ENCODE data around the gene CLEC18C.
A peak's percentile ranks its signal among the peaks of the same experiment; 100 is the strongest.
"Not testable (repeated sequence)": the region's sequence is repeated elsewhere in the genome, so short reads cannot be mapped to it uniquely, and the experiment has no call there.

Gene CLEC18C

DNA sequence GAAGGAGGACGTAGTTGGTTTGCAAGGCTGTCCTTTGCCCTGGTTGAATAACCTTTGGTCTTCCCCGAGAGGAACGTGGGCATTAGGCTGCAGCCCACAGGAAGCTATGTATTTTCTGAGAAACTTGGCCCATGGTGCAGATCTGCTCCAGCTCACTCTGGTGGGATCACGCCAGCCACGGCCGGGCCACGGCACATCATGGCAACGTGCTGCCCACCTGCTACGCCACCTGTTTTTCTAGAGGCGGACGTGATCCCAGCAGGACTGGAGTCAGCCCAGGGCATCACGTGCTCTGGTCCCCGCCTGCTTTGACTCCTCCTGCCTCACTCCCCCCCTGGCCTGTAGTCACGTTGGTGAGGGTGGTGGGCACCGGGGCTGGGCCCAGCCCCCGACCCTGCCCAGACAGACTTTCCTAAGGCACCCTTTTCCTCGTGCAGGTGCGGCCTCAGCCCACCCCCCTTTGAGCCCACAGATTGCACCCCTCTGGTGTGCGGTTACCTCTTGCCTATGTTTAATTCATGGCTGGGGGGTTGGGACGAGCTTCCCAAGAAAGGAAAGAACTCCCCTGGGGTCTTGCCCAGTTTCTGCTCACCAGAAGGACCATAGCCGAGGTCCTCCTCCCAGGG, at the start of gene CLEC18C:
CLEC18C (plus strand) TSS at position 576 of the 626 bp plus-strand sequence. CDS start 492 bp downstream, outside the sequence.
- not testable (repeated sequence) for H3K36me3 Mint-ChIP-seq (ENCODE audit: low read depth); H3K27me3 Mint-ChIP-seq (ENCODE audit: low read depth); H3K4me1 Mint-ChIP-seq; H3K9me3 Mint-ChIP-seq; H3K4me3 Mint-ChIP-seq
- H3K27ac Mint-ChIP-seq, result peak within 1 kb of the TSS in 1 of 3 experiments; percentile 42

DNA sequence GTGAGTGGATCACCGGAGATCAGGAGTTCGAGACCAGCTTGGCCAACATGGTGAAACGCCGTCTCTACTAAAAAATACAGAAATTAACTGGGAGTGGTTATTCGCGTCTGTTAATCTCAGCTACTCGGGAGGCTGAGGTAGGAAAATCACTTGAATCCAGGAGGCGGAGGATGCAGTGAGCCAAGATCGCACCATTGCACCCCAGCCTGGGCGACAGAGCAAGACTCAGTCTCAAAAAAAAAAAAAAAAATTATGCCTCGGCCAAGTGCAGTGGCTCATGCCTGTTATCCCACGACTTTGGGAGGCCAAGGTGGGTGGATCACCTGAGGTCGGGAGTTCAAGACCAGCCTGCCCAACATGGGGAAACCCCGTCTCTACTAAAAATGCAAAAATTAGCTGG, 49.8 kb upstream of the CLEC18C start:
- not testable (repeated sequence) for H3K4me3 Mint-ChIP-seq; H3K4me1 Mint-ChIP-seq; H3K27ac Mint-ChIP-seq; H3K27me3 Mint-ChIP-seq (ENCODE audit: low read depth); H3K9me3 Mint-ChIP-seq
- H3K36me3 Mint-ChIP-seq (ENCODE audit: low read depth), result peaks cover 43% of the 10 kb centered on the region

GRCh38 chr16:70126226-70126625, 47.4 kb upstream of the CLEC18C start:
- H3K9me3 Mint-ChIP-seq; H3K4me3 Mint-ChIP-seq; H3K27ac Mint-ChIP-seq; H3K27me3 Mint-ChIP-seq (ENCODE audit: low read depth); H3K4me1 Mint-ChIP-seq: not testable (repeated sequence)
- H3K36me3 Mint-ChIP-seq (ENCODE audit: low read depth), result peaks cover 49% of the 10 kb centered on the region

GRCh38 chr16:70127706-70128105, 45.9 kb upstream of the CLEC18C start:
- not testable (repeated sequence) for H3K27me3 Mint-ChIP-seq (ENCODE audit: low read depth)

DNA sequence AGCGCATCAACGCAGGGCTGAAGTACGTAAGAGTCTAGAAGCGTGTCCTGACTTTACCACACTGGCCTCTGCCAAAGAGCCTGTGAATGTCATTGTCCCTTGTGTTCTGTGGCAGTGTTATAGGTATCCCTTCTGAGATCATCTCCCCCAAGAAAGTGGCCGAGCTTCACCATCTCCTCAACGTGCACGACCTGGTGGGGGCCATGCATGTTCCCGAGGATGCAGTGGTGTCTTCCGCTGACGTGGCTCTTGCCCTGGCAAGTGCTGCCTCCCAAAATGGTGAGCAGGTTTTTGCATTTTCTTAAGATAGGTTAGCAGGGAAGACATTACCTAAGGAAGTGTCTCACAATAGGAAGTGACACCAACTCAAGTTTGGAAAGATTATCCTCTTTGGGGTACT, 44.7 kb upstream of the CLEC18C start:
- H3K4me1 Mint-ChIP-seq; H3K4me3 Mint-ChIP-seq; H3K9me3 Mint-ChIP-seq; H3K27ac Mint-ChIP-seq; H3K27me3 Mint-ChIP-seq (ENCODE audit: low read depth): not testable (repeated sequence)
- H3K36me3 Mint-ChIP-seq (ENCODE audit: low read depth), result peaks cover 42% of the 10 kb centered on the region

More at GRCh38 chr16:70127706-70128105, 45.9 kb upstream of the CLEC18C start:
- H3K9me3 Mint-ChIP-seq, H3K4me1 Mint-ChIP-seq, H3K27ac Mint-ChIP-seq, H3K4me3 Mint-ChIP-seq: not testable (repeated sequence)
- H3K36me3 Mint-ChIP-seq (ENCODE audit: low read depth), result peaks cover 46% of the 10 kb centered on the region

DNA sequence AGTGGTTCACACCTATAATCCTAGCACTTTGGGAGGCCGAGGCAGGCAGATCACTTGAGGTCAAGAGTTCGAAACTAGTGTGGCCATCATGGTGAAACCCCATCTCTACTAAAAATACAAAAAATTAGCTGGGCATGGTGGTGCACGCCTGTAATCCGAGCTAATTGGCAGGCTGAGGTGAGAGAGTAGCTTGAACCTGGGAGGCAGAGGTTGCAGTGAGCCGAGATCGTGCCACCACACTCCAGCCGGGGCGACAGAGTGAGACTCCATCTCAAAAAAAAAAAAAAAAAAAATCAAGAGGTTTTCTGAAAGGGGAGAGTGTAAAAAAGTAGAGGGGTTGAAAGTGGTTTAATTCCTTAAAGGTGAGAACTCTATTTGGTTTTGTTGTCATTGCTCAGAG, 37.8 kb upstream of the CLEC18C start:
- H3K27ac Mint-ChIP-seq; H3K27me3 Mint-ChIP-seq (ENCODE audit: low read depth); H3K4me3 Mint-ChIP-seq; H3K9me3 Mint-ChIP-seq; H3K4me1 Mint-ChIP-seq: not testable (repeated sequence)
- H3K36me3 Mint-ChIP-seq (ENCODE audit: low read depth), result peaks cover 57% of the 10 kb centered on the region

GRCh38 chr16:70136595-70136994, 37.0 kb upstream of the CLEC18C start:
- not testable (repeated sequence) for H3K27me3 Mint-ChIP-seq (ENCODE audit: low read depth); H3K9me3 Mint-ChIP-seq; H3K4me1 Mint-ChIP-seq; H3K27ac Mint-ChIP-seq; H3K4me3 Mint-ChIP-seq
- H3K36me3 Mint-ChIP-seq (ENCODE audit: low read depth), result peaks cover 61% of the 10 kb centered on the region

- peaks cover 47% of the 10 kb centered on the region for H3K36me3 Mint-ChIP-seq (ENCODE audit: low read depth)
- not testable (repeated sequence) for H3K4me3 Mint-ChIP-seq; H3K9me3 Mint-ChIP-seq; H3K27me3 Mint-ChIP-seq (ENCODE audit: low read depth); H3K4me1 Mint-ChIP-seq; H3K27ac Mint-ChIP-seq
Measured at GRCh38 chr16:70142739-70143138, 30.8 kb upstream of the CLEC18C start.

- not testable (repeated sequence) for H3K27me3 Mint-ChIP-seq (ENCODE audit: low read depth); H3K9me3 Mint-ChIP-seq; H3K4me1 Mint-ChIP-seq; H3K27ac Mint-ChIP-seq; H3K4me3 Mint-ChIP-seq
- peaks cover 47% of the 10 kb centered on the region for H3K36me3 Mint-ChIP-seq (ENCODE audit: low read depth)
Measured at GRCh38 chr16:70143231-70143895, 30.2 kb upstream of the CLEC18C start.

DNA sequence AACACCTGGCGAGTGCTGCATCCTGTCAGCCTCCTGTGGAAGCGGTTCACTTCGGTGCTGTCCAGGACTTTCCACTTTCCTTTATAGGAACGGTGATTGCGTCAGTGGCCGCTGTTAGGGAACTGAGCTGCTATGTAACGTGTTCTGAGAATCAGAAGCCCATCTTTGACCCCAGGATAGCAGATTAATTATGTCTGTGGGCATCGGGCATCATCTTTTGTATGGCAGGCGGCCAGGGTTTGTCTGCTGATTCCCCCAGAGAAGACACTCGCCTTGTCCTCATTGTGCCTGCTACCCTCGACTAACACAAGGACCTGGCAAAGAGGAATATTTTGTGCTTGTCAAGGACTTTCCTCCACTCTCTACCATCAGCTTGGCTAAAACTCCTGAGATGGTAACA, 25.7 kb upstream of the CLEC18C start:
- not testable (repeated sequence) for H3K4me3 Mint-ChIP-seq; H3K9me3 Mint-ChIP-seq; H3K4me1 Mint-ChIP-seq; H3K27ac Mint-ChIP-seq; H3K27me3 Mint-ChIP-seq (ENCODE audit: low read depth)
- H3K36me3 Mint-ChIP-seq (ENCODE audit: low read depth), result peaks cover 59% of the 10 kb centered on the region

- H3K4me3 Mint-ChIP-seq; H3K27ac Mint-ChIP-seq; H3K9me3 Mint-ChIP-seq; H3K4me1 Mint-ChIP-seq; H3K27me3 Mint-ChIP-seq (ENCODE audit: low read depth): not testable (repeated sequence)
- H3K36me3 Mint-ChIP-seq (ENCODE audit: low read depth), result peaks cover 60% of the 10 kb centered on the region
Measured at GRCh38 chr16:70148453-70148852, 25.1 kb upstream of the CLEC18C start.

GRCh38 chr16:70149296-70149695, 24.3 kb upstream of the CLEC18C start:
- H3K4me3 Mint-ChIP-seq; H3K27ac Mint-ChIP-seq; H3K9me3 Mint-ChIP-seq; H3K4me1 Mint-ChIP-seq; H3K27me3 Mint-ChIP-seq (ENCODE audit: low read depth): not testable (repeated sequence)
- H3K36me3 Mint-ChIP-seq (ENCODE audit: low read depth), result peaks cover 63% of the 10 kb centered on the region

Data from nephron (organoid).